Activated naive CD4-positive, alpha-beta T cell treated with anti-CD3 and anti-CD28 coated beads, Interleukin-2, amount 50 U/mL, for 16 hours (primary cell): ENCODE data around the gene EPHB1.

Experiments used
- DNase-seq: peaks from one replicate; pipeline ENCODE4 v3.0.0-alpha.2; 2020

Gene EPHB1

GRCh38 chr3:134794950-134795745 is at the start of gene EPHB1:
TSS of gene EPHB1 (plus strand) at chr3:134795260.
- peak; percentile 43 for DNase-seq

GRCh38 chr3:134748698-134749097 is 46.4 kb upstream of the EPHB1 start:
- no peak for DNase-seq

DNA sequence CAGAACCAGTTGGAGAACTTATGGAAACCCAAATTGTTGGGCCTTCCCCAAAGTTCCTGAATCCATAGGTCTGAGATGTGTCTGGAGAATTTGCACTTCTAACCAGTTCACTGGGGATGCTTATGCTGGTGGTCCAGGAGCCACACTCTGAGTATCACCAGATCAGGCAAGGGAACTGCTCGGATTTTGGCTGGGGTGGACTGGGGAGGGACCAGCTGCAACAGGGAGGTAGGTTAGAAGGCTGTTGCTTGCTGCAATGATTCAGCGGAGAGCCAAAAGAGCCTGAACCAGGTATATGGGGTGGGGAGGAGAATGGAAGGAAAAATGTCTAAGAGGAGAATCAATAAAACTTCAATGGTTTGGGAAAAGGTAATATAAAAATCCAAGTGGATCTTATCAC is 45.9 kb upstream of the EPHB1 start:
- no peak for DNase-seq

GRCh38 chr3:134749802-134750553 is 45.1 kb upstream of the EPHB1 start:
- no peak for DNase-seq

- no peak for DNase-seq
Measured at GRCh38 chr3:134751831-134752230, 43.2 kb upstream of the EPHB1 start.

DNA sequence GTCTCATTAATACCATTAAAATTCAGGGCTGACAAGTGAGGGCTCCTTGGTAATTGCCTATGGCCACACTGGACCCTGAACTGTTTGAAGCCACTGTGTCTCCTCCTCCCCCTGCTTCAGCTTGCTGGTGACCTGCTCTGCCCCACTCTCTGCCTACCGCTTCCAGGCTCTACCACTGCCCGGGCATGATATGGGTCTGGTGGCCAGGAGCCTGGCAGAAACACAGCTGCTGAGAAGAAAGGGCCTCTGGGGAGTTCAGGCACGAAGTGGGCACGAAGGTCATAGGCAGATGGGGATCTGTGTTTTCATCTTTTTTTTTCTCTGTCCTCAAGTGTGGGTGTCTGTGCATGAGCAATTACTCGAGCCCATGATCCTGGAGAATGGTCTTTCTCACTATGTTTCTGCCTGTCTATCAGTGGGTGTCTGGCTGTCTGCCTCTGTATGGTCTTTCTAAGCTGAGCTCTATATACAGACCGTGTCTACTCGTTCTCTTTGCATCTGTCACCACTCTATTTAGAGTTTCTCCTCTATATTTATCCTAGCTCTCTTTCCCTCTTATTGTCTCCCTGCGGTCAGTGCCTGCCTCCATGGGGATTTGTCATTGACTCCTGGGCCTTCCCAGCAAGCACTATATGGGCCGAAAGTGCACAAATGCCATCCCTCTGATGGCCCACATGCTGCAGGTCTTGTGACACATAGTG is 42.1 kb upstream of the EPHB1 start:
- no peak for DNase-seq

DNA sequence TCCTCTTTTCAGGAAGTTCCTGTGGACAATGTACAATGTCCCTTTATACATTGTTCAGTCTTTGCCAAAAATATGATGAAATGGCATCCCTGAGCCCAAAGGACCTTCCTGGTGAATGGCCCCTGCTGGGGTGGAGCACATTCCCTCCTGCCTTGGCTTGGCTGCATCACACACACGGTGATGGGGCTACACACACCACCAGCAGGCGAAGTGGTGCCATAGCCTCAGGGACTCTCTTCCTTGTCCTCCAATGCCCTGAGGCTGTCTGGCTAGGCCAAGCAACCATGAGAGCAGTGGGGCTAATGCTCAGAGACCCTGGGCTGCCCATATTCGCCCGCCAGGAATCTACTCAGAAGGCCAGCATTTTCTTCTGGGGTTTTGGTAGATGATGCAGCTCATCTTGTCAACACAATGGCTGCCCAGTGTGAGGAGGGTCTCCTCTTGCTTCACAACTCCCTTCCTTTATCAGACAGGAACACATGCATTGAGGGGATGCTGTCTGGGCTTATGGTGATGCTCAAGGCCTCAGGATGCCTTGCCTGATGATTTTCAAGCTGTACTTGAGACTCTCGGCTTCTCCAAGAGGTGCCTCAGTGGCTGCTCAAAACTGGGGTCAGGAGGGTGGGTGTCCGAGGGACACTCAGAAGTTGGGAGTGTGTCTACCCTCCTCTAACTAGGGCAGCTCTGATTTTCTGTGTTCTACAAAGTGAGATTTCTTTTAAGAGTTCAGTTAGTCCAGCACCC is 40.9 kb upstream of the EPHB1 start:
- DNase-seq: no peak

GRCh38 chr3:134754768-134755559 is 40.1 kb upstream of the EPHB1 start:
- no peak for DNase-seq

GRCh38 chr3:134755821-134756220 is 39.2 kb upstream of the EPHB1 start:
- no peak for DNase-seq

DNA sequence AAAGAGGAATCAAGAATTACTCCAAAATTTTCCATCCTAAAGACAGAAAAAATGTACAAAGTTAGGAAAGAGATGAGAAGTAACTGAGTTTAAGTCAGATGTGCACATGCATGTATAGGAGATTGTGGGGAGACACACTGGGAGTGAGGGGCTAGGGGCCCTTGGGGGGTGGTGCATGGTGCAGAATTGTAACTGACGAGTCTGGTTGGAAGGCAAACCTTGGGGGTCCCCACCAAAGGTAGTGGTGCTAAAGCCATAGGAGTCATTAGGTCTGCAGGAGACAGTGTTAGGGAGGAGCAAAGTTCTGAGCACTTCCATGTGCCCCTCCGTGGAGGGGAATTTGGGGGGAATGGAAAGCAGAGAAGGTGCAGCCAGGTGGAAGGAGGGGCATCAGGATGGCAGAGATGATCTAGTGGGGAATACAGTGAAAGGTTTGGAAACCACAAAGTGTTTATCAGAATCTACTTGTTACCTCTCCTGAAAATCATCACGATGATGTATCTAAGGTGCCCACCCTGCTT is 37.5 kb upstream of the EPHB1 start:
- DNase-seq: no peak

- DNase-seq: no peak
Measured at GRCh38 chr3:134761213-134761612, 33.8 kb upstream of the EPHB1 start.

DNA sequence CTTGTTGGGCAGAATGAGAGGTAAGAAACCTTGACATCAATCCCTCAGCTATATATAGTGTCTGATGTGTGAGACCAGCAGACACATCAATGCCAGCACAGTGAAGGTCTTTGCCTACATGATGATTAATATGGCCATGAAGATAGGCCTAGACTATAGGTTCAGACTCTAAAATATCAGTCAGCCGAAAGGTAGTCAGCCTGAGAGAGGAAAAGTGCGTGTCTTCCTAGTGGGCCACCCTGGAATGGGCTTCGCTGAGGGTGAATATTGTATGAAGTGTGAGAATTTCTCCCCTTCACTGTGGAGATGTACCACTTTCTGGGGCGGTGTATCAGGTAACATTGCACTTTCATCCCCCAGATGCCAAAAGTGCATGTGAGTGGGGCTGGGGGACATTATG is 33.0 kb upstream of the EPHB1 start:
- DNase-seq: no peak

- no peak for DNase-seq
Measured at GRCh38 chr3:134765468-134765867, 29.6 kb upstream of the EPHB1 start.

DNA sequence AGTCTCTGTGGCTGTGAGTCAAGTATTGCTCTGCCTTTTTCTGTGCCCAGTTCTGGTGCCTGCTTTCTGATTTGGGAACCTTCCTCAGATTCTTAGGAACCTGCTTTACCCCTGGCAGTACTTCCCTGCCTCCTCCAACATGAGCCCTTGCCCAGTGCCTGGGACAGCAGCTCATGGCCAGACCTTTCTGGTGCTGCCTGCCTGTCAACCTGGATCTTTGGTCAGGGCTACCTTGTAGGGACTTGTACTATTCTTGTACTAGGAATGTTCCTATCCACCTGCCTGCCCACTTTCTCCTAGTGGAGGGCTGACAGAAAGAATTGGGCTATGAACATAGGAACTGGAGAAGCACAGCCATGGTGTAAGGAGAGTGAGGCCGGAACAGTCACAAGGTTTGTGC is 28.8 kb upstream of the EPHB1 start:
- DNase-seq: no peak

- no peak for DNase-seq
Measured at GRCh38 chr3:134768116-134768515, 26.9 kb upstream of the EPHB1 start.

- DNase-seq: no peak
Measured at GRCh38 chr3:134768837-134769236, 26.2 kb upstream of the EPHB1 start.

DNA sequence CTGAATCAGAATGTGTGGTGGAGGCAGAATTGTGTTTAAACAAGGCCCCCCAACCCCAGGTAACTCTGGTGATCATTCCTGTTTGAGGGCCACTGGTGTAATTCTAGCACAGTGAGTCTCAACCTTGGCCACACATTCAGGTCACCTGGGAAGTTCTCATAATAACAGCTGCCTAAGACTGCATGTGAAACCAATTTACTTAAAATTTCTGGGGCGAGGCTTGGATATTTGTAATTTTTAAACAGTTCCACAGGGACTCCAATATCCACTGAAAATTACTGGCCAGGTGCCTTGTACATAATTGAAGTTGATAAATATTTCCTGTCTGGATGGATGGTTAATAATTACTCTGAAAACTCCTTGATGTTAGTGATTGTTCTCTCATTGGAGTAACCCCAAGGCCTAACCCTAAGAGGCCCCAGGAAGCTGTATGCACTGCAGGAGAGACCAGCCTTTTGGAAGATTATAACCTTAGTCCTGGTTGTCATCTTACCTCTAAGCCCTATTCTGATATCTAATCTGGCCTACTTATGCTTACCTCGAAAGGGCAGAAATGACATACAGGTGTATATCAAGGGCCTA is 25.7 kb upstream of the EPHB1 start:
- DNase-seq: no peak

GRCh38 chr3:134772011-134772410 is 23.0 kb upstream of the EPHB1 start:
- no peak for DNase-seq

DNA sequence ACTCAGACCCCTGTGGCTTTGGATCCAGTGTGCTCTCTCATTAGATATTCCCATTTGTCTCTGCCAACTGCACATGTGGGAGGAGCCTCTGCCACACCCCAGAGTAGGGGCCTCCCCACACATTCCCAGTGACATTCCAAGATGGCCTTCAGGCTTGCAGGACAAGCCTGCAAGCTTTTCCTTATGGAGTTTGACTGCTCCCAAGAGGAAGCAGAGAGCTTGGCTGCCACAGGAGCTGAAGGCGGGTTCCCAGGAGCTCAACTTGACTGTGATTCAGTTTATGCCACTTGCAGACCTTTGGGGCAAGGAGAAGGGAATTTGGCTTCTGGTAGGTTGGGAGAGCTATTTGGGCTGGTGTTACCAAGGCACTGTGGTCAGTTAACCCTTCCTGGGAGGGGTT is 22.5 kb upstream of the EPHB1 start:
- no peak for DNase-seq

DNA sequence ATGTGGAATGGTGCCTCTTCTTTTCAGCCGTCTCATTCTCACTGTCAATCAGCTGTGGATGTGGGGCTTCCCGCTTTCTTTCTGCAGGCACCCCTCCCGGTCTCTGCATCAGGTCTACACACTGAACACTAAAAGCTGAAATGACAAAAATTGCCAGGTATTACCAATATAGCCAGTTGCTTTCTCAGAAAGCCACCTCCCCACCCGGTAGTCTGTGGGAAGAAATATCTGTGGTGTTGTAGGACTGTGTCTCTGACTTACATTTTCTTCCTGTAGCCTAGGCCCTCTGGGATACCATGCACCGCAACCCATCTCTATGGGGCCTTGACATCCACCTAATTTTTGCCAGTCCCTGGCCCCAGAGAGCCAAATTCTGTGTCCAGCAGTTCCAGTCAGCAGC is 19.2 kb upstream of the EPHB1 start:
- no peak for DNase-seq

GRCh38 chr3:134776518-134776917 is 18.5 kb upstream of the EPHB1 start:
- DNase-seq: no peak

GRCh38 chr3:134777341-134777740 is 17.7 kb upstream of the EPHB1 start:
- DNase-seq: no peak
